ENCODE data around the gene KLK7.

DNA sequence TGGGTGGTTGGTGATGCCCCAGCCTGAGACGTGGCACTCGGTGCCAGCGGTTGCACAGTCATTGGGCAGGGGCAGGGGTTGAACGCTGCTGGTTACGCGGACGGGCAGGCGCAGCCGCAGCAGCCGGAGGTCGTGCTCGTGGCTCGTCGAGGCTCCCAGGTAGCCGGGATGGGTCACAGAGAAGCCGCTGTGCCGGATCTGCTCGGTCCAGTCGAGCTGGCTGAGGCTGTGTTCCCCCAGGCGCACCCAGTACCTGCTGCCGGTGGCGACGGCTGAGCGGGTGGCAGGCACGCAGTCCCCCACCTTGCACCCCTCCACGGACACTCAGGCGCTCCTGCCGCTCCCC is 48.1 kb upstream of the KLK7 start:
- TF ChIP-seq, protein P1, sequence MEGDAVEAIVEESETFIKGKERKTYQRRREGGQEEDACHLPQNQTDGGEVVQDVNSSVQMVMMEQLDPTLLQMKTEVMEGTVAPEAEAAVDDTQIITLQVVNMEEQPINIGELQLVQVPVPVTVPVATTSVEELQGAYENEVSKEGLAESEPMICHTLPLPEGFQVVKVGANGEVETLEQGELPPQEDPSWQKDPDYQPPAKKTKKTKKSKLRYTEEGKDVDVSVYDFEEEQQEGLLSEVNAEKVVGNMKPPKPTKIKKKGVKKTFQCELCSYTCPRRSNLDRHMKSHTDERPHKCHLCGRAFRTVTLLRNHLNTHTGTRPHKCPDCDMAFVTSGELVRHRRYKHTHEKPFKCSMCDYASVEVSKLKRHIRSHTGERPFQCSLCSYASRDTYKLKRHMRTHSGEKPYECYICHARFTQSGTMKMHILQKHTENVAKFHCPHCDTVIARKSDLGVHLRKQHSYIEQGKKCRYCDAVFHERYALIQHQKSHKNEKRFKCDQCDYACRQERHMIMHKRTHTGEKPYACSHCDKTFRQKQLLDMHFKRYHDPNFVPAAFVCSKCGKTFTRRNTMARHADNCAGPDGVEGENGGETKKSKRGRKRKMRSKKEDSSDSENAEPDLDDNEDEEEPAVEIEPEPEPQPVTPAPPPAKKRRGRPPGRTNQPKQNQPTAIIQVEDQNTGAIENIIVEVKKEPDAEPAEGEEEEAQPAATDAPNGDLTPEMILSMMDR (IDR thresholded peaks at IDR 0.05): no peak
- TF ChIP-seq POLR2AphosphoS5 (IDR thresholded peaks at IDR 0.05): no peak
